Measurements from ENCODE around the gene ISLR2. TPM values are rescaled to one million over a fixed set of nuclear protein-coding genes. Genes with fewer than 3 reads are reported as not detected.
"Not testable (repeated sequence)": the region's sequence is repeated elsewhere in the genome, so short reads cannot be mapped to it uniquely, and the experiment has no call there.

ISLR2 gene
- polyA plus RNA-seq, 5 donors, result 4.0 to 8.8 (median 6.4) TPM

DNA sequence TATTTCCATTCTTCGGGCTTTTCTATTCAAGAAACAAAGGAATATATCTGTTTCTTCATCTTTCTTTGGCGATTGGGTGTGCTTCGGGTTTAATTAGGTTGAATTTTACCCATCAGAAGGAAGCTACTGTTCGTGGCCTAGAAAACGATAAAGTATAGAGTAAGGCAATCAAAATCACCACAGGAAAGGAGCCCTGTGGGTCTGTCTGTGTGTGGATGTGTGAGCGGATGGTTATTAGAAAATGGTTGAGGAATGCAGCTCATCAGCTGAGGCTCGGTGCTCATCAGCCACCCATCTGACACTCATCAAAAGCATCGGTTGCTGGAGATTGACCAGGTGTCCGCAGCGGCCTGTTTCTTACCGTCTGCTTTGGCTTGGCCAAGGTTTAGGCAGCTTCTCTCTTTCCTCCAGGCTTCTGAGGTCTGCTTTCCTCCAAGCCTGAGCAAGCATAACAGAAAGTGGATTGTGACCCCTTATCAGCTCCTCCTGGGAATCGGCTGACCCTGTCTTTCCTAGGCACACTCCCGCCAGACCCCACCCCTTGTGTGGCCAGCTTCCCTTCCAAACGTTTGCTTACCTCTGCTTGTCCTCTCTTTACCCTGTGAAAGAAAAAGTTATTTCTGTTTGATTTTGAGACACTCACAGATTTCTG is 25.5 kb downstream of the ISLR2 start:
- no peak for DNase-seq

DNA sequence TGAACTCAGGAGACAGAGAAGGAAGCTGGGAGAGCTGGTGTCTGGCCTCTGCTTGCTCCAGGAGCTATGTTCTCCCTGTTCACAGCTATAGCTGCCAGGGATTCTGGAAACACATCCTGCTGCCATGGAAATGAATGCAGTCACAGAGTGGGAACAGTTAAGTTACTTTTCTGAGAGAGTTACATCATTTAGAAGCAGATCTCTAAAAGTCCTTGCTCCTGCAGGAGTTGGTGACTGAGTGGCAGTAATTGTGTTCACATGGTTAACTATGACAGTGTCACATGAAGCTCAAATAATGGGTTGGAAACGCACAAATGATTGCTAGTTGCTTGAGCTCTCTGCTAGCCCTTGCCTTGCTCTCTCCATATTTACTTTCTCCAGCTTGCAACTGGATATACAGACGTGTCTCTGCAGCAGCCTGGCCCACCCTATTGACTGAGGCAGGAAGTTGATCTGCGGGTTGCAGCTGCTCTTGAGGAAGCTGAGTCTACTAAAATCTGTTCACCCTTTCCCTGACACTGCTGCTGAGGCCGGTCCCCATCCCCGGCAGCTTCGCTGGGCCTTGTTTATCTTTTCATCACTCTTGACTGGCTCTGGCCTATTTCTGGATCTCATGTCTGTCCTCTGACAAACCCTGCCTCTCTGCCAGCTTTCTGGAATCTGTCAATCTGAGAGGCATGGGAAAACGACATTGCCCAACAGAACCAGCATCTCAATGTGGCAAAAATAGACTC is 26.5 kb downstream of the ISLR2 start:
- peak in 1 of 2 donors; percentile 69 for DNase-seq

DNA sequence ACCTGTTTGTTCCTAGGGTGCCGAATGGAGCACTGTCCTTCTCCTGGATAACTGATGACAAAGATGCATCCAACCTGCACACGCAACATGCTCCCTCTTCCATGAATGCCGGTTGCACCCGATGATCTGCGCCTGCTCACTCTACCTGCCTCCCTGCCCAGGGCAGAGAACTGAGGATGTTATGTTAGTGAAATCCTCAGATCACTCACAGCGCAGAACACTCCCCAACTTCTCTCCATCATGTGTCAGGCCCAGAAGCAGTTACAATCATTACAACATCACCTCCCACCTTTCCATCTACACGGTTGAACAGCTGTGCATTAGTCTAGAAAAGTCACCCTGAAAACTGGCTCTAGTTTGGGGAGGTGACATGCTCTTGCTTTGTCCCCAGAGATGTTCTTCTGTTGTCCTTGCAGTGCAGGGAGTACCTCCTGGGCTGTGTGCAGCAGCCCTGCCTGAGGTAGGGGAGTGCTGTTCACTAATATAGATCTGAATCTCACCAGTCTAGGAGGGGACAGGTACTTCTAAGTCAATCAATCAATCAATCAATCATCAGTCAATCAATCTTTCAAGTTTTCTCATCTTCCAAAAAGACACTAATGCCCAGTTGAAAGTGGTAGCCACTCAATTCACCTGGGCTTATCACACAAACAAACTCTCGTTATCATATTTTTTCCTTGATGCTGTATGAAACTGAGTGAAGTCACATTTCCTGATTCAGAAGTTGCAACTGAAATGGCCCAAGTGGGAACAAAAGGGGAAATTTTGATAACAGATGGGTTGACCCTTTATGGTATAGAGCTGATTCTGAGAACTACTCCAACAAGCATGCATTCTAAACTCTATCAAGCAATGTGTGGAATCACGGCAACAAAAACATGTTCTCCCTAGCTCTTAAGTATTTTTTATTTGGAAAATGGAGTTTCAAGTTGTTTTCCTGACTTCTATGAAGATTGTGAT is 27.8 kb downstream of the ISLR2 start:
- no peak for DNase-seq

DNA sequence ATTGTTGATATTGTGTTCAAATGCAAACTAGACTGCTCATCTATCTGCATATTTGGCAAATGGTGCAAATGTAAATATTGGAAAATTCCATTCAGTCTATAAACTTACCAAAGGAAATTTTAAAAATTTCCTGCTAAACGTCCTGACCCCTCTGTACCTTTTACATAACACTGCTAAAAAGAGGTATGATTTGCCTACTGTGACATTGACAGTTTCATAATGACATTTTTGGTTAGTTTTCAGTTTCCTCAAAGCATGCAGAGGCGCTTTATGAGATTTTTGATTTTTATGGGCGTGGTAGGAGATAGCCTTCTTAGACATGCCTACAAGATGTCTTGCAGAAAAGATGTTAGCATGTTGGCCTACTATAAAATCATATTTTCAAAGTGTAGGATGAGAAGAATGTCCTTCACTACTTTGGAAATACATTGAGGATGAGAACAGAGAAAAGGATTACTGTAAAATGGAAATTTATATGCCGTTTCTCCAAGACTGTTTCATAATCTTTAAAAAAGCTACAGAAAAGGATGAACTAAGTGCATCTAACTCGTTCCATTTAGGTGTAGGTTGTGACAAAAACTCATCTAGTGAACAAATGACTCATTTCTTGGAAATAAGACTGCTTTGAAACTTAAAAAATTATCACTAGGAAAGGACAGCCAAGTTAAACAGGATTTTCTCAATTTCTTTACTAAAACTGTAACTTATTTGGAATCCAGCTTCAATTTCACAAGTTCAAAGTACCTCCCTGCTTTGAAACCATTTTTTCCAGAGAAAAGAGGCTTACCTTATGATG is 28.7 kb downstream of the ISLR2 start:
- no peak for DNase-seq

DNA sequence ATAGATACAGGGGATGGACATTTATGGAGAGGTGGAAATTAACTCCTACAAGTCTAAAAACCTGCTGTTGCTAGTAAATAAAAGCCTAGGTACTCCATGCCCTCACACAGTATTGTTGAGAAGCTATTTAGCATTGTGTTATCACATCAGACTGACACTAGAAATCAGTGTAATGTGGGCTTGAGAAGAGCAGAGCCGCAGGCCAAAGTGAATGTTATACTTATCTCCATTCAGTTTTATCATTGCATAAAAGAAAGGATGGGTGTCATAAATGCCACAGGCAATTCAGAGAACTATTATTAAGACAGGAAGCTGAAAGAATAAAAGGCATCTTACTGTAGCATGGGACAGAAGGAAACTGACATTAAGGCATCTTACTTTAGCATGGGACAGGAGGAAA is 29.4 kb downstream of the ISLR2 start:
- no peak for DNase-seq

DNA sequence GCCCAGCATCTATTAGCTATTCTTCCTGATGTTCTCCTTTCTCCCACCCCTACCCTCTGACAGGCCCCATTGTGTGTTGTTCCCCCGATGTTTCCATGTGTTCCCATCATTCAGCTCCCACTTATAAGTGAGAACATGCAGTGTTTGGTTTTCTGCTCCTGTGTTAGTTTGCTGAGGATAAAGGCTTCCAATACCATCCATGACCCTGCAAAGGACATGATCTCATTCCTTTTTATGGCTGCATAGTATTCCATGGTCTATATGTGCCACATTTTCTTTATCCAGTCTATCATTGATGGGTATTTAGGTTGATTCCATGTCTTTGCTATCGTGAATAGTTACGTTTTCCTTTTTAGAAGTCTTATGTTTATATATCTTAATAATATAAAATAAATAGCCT is 30.0 kb downstream of the ISLR2 start:
- DNase-seq, result not testable (repeated sequence)

DNA sequence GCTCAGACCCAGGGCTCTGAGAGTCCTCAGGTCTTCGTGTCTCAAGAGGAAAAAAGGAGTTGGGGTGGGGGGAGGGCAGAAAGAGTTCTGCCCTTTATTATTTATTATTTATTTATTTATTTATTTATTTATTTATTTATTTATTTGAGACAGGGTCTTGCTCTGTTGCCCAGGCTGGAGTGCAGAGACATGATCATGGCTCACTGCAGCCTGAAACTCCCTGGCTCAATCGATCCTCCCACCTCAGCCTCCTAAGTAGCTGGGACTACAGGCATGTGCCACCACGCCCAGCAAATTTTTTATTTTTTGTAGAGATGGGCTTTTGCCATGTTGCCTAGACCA is 31.8 kb downstream of the ISLR2 start:
- DNase-seq, result not testable (repeated sequence)

DNA sequence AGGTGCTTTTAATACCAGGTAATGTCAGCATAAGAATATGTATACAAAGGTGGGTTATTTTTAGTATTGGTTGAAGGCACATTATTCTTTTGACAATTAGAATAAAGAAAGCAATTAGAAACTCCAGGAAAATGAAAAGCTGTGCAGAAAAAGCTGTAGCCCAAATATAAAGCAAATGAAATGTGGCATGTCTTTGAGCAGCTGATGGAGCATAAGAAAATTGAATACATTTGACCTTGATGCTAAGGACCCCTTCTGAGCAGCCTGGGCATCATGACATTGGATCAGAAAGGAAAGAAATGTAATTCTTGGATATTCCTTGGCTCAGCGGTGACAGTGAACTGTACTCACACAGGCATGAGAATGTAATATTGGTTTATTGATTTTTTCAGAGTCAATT is 35.1 kb downstream of the ISLR2 start:
- no peak for DNase-seq

DNA sequence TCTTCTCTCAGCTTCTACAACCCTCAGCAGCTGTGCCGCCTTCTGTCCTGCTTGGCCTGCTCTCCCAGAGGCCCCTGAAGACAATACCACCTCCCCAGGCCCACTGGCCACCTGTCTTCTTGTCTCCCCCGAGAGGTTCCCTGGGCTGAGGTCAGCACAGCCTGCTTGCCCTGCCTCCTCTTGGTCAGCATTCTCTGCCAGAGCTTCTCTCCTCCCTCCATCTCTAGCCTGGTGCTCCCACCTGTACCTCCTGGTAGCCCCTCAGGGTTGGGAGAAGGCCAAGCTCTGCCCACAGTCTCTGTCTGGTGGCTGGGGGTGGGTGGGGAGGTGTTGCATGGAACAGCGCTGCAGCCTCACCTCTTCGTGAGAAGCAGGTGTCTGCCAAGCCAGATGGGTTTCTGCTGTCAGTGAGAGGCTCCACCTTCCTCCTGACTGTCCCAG is 37.5 kb downstream of the ISLR2 start:
- no peak for DNase-seq

DNA sequence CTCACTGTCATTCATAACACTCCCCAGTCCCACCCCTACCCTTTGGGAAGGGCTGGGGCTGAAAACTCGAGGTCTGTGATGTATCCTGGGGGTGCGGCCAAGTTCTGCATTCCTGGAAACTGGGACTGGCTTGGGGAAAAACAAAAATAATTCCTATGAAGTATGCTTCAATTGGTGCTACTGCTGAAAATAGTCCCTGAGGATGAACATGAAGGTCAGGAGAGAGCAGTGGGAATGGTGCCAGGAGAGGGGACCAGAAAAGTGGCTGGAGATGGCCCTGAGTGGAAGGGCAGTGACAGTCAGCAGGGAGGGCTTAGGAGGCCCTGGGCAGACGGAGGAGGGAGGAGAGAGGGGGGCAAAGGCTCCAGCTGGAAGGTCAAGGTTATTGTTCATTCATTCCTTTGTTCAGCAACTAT is 38.3 kb downstream of the ISLR2 start:
- no peak for DNase-seq

DNA sequence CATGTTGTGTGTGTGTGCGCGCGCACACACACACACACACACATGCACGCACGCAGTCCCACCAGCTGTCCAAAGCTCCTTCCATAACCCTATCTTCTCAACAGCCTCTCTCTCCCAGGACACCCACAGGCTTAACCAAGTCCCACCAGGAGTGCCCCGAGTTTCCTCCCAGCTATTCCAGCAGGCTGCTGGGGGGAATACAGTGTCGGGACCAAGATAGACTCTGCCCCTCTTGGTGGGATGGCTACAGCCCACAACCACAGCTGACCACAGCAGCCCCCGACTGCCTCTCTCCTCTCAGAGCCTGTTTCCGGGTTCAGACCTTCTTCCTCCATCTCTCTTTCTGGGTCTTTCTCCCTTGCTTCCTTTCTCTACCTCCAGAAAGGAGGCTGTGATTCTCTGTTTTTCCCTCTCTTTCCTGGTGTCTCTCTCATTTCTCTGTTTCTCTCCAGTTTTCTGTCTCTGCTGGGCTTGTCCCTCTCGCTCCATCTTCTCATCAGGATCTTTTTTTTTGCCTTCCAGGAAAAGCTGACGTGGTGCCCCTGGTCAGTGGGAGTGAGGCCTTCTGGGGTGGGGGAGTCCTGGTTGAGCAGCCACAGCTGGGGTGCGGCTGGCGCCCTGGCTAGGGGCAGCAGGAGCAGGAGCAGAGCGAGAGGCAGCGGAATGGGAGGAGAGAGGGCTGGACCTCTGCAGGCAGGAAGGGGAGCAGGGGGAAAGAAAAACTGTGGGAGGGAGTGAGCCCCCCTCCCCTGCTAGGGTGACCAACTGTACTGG is 39.9 kb downstream of the ISLR2 start:
- peak in 1 of 2 donors; percentile 38 for DNase-seq

DNA sequence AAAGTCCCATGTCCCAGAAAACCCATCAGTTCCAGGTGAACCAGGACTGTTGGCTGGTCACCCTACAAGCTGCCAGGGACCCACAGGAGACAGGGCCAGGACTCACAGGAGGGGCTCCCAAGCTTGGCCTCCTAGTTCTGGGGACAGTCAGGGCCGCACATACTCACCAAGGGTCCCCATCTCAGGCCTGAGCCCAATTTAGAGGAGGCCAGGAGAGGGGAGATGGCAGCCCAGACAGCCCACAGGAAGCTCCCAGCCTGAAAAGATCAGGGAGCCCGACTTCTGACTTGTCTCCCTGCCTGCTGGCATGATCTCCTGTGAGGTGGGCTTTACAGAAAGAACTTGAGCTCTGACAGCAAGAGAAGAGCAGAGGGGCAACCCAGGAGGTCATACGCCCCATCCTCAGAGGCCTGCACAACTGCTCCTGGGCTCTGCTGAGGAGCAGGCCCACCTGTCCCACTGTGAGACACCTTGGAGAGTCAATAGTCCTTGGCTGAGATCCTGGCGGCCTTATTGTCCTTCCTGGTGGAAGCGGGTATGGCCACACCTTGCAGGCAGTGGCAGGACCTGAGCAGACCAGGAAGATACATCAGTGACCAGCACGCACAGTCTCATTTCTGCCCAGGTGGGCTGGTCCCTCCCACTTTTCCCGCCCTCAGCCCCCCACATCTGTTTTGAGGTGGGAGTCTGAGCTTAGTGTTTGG is 40.6 kb downstream of the ISLR2 start:
- no peak for DNase-seq

DNA sequence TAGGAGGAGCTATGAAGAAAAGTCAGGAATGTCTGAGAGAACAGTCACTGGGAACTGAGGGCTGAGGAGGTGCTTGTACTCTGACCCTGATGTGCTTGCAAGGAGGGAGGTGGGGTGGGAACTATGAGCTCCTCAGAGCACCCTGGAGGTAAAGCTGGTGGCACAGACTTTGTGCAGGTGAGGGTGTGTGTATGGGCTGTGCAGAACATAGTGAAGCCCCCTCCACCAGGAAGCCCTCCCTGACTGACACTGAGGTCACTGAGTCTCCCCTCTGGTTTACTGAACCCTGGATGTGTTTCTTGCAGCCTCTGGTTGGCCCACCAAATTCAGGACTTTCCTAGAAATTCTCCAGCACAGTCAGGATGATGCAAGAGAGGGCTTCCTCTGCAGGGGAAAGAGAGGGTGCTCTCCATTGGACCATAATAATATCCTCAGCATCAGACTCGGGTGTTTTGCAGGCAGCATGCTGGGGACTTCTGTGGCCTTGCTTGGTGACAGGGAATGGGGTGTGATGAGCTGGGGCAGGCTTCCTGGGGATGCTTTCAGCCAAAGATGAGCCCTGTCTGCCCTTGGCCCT is 41.7 kb downstream of the ISLR2 start:
- no peak for DNase-seq

DNA sequence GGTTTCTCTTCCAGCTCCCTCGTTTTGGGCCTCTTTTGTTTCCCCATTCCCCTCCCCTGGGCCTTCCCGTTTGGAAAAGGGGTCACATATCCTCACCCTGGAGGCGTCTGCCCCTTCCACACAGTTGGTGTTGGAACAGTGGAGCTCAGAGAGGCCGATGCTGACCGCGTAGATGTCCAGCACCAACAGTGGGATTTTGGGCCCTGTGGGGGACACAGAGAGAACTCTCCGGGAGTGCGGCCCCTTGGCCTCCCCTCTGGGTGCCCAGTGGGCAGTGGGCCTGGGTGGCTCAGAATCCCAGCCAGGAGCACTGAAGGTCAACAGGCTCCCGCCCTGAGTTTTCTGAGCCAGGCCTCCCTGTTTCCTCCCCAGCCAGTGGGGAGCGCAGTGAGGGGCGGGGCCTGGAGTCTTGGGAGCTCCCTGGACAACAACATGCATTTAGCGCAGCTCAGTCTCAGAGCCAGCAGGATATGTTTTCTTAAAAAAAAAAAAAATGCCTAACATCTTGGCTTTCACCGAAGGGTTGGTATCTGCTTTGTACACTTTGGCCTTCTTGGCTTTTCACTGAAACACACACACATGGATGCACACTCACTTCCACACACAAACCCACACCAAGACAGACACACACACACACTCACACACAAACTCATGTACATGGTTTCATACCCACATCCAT is 42.5 kb downstream of the ISLR2 start:
- peak; percentile 72 to 77 for DNase-seq

DNA sequence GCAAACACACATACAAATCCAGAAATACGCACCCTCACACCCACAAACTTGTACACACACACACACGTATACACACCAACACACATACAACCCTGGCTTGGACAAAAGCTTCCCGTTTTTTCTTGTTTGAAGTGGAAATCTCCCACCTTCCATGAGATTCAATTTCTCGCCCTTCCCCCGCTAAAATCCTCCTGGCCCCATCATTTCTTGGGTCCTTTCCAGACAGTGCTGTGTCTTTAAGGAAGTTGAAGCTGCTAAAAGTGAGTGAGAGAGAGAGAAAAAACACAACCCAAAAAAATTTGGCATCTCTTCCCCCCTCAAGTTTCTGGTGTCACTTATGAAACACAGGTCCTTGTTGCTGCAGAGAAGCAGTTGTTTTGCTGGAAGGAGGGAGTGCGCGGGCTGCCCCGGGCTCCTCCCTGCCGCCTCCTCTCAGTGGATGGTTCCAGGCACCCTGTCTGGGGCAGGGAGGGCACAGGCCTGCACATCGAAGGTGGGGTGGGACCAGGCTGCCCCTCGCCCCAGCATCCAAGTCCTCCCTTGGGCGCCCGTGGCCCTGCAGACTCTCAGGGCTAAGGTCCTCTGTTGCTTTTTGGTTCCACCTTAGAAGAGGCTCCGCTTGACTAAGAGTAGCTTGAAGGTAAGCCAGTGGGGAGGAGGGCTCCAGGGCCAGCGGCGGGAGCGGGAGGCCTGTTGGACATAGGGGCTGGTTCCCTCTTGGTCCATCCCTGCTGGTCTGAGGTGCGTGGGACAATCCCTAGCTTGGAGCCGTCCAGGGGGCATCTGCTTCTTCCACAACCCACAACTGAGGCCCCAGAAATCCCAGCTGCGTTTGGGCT is 43.2 kb downstream of the ISLR2 start, which contains the start of gene ISLR:
Gene ISLR, plus strand, starts transcription at position 331 of the 839 bp plus-strand sequence. CDS start 1,149 bp downstream, outside the sequence.
- DNase-seq, result peak; percentile 85 to 91

DNA sequence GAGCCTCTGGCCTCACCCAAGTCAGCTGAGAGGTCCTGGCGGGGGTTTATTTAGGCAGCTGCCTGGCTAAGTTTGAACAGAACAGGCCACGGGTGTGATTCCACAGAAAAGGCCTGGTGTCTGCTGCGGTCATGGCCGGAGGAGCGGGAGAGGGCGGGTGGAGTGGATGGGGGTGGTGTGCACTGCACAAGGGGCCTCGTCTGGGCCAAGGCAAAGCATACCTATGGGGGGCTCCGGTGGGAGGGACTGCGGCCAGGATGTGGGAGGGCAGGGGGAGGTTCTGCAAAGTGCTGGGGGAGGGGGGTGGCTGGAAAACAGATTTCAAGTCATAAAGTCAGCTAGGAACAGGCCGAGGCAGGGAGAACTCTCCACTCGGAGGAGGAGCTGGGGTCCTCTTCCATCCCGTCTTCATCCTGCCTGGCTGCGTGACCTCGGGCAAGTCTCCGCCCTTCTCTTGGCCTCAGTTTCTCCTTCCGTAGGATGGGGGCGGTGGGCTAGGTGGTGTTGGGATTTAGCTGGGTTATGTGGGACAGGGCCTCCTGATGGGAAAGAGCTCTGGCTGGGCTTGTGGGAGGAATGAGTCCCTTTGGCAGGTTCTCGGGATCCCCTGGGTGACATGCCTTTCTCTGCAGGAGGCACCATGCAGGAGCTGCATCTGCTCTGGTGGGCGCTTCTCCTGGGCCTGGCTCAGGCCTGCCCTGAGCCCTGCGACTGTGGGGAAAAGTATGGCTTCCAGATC is 44.0 kb downstream of the ISLR2 start:
- DNase-seq, result peak; percentile 61

DNA sequence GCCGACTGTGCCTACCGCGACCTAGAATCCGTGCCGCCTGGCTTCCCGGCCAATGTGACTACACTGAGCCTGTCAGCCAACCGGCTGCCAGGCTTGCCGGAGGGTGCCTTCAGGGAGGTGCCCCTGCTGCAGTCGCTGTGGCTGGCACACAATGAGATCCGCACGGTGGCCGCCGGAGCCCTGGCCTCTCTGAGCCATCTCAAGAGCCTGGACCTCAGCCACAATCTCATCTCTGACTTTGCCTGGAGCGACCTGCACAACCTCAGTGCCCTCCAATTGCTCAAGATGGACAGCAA is 44.5 kb downstream of the ISLR2 start:
- DNase-seq, result no peak
